HK-2 (cell line): ENCODE data around the gene CD93.
A peak's percentile ranks its signal among the peaks of the same experiment; 100 is the strongest.

Experiments used
- DNase-seq: peaks from one replicate; pipeline ENCODE4 v3.0.0-alpha.2; 2018; ENCODE audit not compliant: unreplicated experiment

Gene CD93

GRCh38 chr20:23060629-23061028 is 25.5 kb downstream of the CD93 start:
- no peak for DNase-seq

- DNase-seq = no peak
These were observed 26.3 kb downstream of the CD93 start for GRCh38 chr20:23059846-23060245.

GRCh38 chr20:23059001-23059400 is 27.1 kb downstream of the CD93 start:
- DNase-seq = no peak

GRCh38 chr20:23058240-23058639 is 27.9 kb downstream of the CD93 start:
- DNase-seq = no peak

- no peak for DNase-seq
These were observed 33.2 kb downstream of the CD93 start for GRCh38 chr20:23052904-23053303.

- peak; percentile 88 for DNase-seq
These were observed 35.1 kb downstream of the CD93 start for GRCh38 chr20:23050847-23051627.

GRCh38 chr20:23050076-23050838 is 35.9 kb downstream of the CD93 start:
- DNase-seq = peak; percentile 75

- peak; percentile 92 for DNase-seq
These were observed 36.7 kb downstream of the CD93 start, which contains the start of gene THBD for GRCh38 chr20:23049201-23050075. TSS of gene THBD (minus strand) at chr20:23049672. CDS start at chr20:23049504, 168 bp downstream.

- DNase-seq = peak; percentile 72
These were observed 37.6 kb downstream of the CD93 start for GRCh38 chr20:23048283-23049200.

GRCh38 chr20:23047738-23048214 is 38.3 kb downstream of the CD93 start:
- DNase-seq = no peak

GRCh38 chr20:23047001-23047737 is 39.0 kb downstream of the CD93 start:
- no peak for DNase-seq

- no peak for DNase-seq
These were observed 39.7 kb downstream of the CD93 start for GRCh38 chr20:23046431-23046830.

GRCh38 chr20:23043376-23043775 is 42.7 kb downstream of the CD93 start:
- DNase-seq = no peak

- DNase-seq = no peak
These were observed 43.9 kb downstream of the CD93 start for GRCh38 chr20:23042270-23042669.

GRCh38 chr20:23039885-23040508 is 46.1 kb downstream of the CD93 start:
- DNase-seq = no peak

- DNase-seq = no peak
These were observed 46.8 kb downstream of the CD93 start for GRCh38 chr20:23039136-23039875.

GRCh38 chr20:23037017-23037481 is 49.1 kb downstream of the CD93 start:
- DNase-seq = no peak

GRCh38 chr20:23036371-23036770 is 49.8 kb downstream of the CD93 start:
- DNase-seq = no peak

- no peak for DNase-seq
These were observed 50.4 kb downstream of the CD93 start for GRCh38 chr20:23035731-23036130.
